HEK293 (cell line): ENCODE measurements around the gene RRP1.

Experiments used
- BCL11B ChIP-seq: fragments of 450-650 bp; formaldehyde crosslinking; IDR thresholded peaks from 2 replicates; pipeline ENCODE4 v1.5.1; 2016; ENCODE audit warnings: low read depth, missing biosample characterization, missing genetic modification characterization
- GLIS2 ChIP-seq: fragments of 450-650 bp; formaldehyde crosslinking; IDR thresholded peaks from 2 replicates; pipeline ENCODE4 v1.5.1; 2016; ENCODE audit warnings: missing biosample characterization, missing genetic modification characterization
- IKZF3 ChIP-seq: fragments of 450-650 bp; IDR thresholded peaks from 2 replicates; pipeline ENCODE4 v1.5.0; 2018; ENCODE audit warnings: missing biosample characterization, mild to moderate bottlenecking, missing genetic modification characterization, moderate library complexity
- KLF8 ChIP-seq: fragments of 450-650 bp; formaldehyde crosslinking; IDR thresholded peaks from 2 replicates; pipeline ENCODE4 v1.5.1; 2016; ENCODE audit warnings: missing biosample characterization, missing genetic modification characterization
- MZF1 ChIP-seq: fragments of 450-650 bp; formaldehyde crosslinking; IDR thresholded peaks from 2 replicates; pipeline ENCODE4 v1.5.1; 2017; ENCODE audit warnings: missing biosample characterization, missing genetic modification characterization, borderline replicate concordance
- REPIN1 ChIP-seq: fragments of 450-650 bp; formaldehyde crosslinking; IDR thresholded peaks from 2 replicates; pipeline ENCODE4 v1.5.1; 2017; ENCODE audit warnings: missing biosample characterization, missing genetic modification characterization, low read depth
- SETDB1 ChIP-seq: IDR thresholded peaks from one replicate; pipeline ENCODE4 v1.6.1; 2017; ENCODE audit warnings: mild to moderate bottlenecking, low read length, moderate library complexity, mixed read lengths; ENCODE audit not compliant: insufficient read length
- SP7 ChIP-seq: fragments of 450-650 bp; formaldehyde crosslinking; IDR thresholded peaks from 2 replicates; pipeline ENCODE4 v1.5.1; 2016; ENCODE audit warnings: missing biosample characterization, missing genetic modification characterization
- ZBTB8A ChIP-seq: fragments of 450-650 bp; formaldehyde crosslinking; IDR thresholded peaks from 2 replicates; pipeline ENCODE4 v1.5.1; 2016; ENCODE audit warnings: missing biosample characterization, missing genetic modification characterization
- ZNF133 ChIP-seq: fragments of 450-650 bp; formaldehyde crosslinking; IDR thresholded peaks from 2 replicates; pipeline ENCODE4 v1.5.1; 2016; ENCODE audit warnings: missing biosample characterization, missing genetic modification characterization
- ZNF184 ChIP-seq: fragments of 450-650 bp; IDR thresholded peaks from 2 replicates; pipeline ENCODE4 v1.5.1; 2018; ENCODE audit warnings: missing biosample characterization, mild to moderate bottlenecking, missing genetic modification characterization
- ZNF292 ChIP-seq: fragments of 450-650 bp; formaldehyde crosslinking; IDR thresholded peaks from 2 replicates; pipeline ENCODE4 v1.5.1; 2016; ENCODE audit warnings: low read depth, missing biosample characterization, missing genetic modification characterization, borderline replicate concordance
- ZNF335 ChIP-seq: fragments of 450-650 bp; formaldehyde crosslinking; conservative IDR thresholded peaks from 2 replicates; pipeline ENCODE4 v1.5.1; 2016; ENCODE audit warnings: missing biosample characterization, missing genetic modification characterization
- ZNF423 ChIP-seq: fragments of 450-650 bp; formaldehyde crosslinking; IDR thresholded peaks from 2 replicates; pipeline ENCODE4 v1.5.1; 2016; ENCODE audit warnings: missing biosample characterization, missing genetic modification characterization
- ZNF449 ChIP-seq: fragments of 450-650 bp; formaldehyde crosslinking; IDR thresholded peaks from 2 replicates; pipeline ENCODE4 v1.5.1; 2017; ENCODE audit warnings: missing biosample characterization, mild to moderate bottlenecking, missing genetic modification characterization, moderate library complexity
- ZNF623 ChIP-seq: fragments of 450-650 bp; formaldehyde crosslinking; IDR thresholded peaks from 2 replicates; pipeline ENCODE4 v1.5.1; 2016; ENCODE audit warnings: missing biosample characterization, missing genetic modification characterization
- ZNF629 ChIP-seq: fragments of 450-650 bp; formaldehyde crosslinking; IDR thresholded peaks from 2 replicates; pipeline ENCODE4 v1.5.1; 2017; ENCODE audit warnings: missing biosample characterization, missing genetic modification characterization
- ZNF701 ChIP-seq: fragments of 450-650 bp; formaldehyde crosslinking; IDR thresholded peaks from 2 replicates; pipeline ENCODE4 v1.5.1; 2016; ENCODE audit warnings: missing biosample characterization, missing genetic modification characterization
- ZNF776 ChIP-seq: fragments of 450-650 bp; formaldehyde crosslinking; IDR thresholded peaks from 2 replicates; pipeline ENCODE4 v1.5.0; 2017; ENCODE audit warnings: missing biosample characterization, missing genetic modification characterization, borderline replicate concordance
- ZNF792 ChIP-seq: fragments of 450-650 bp; formaldehyde crosslinking; IDR thresholded peaks from 2 replicates; pipeline ENCODE4 v1.5.1; 2016; ENCODE audit warnings: missing biosample characterization, missing genetic modification characterization
- ZSCAN30 ChIP-seq: fragments of 450-650 bp; IDR thresholded peaks from 2 replicates; pipeline ENCODE4 v1.5.1; 2018; ENCODE audit warnings: missing biosample characterization, mild to moderate bottlenecking, missing genetic modification characterization, moderate library complexity
- TF ChIP-seq, protein P1 (sequence below): fragments of 450-650 bp; formaldehyde crosslinking; IDR thresholded peaks from 2 replicates; pipeline ENCODE4 v1.5.1; 2016; ENCODE audit warnings: missing biosample characterization, missing genetic modification characterization
- TF ChIP-seq, protein P2 (sequence below): fragments of 450-650 bp; formaldehyde crosslinking; IDR thresholded peaks from 2 replicates; pipeline ENCODE4 v1.5.1; 2017; ENCODE audit warnings: missing biosample characterization, missing genetic modification characterization
- TF ChIP-seq, protein P3 (sequence below): sonication (generic); formaldehyde crosslinking; IDR thresholded peaks from 2 replicates; pipeline ENCODE4 v1.8.1; 2022; ENCODE audit warnings: mild to moderate bottlenecking, moderate library complexity, missing genetic modification reagents
- TF ChIP-seq, protein P4 (sequence below): fragments of 450-650 bp; formaldehyde crosslinking; IDR thresholded peaks from 2 replicates; pipeline ENCODE4 v1.5.1; 2016; ENCODE audit warnings: missing biosample characterization, missing genetic modification characterization
- TF ChIP-seq, protein P5 (sequence below): fragments of 450-650 bp; formaldehyde crosslinking; IDR thresholded peaks from 2 replicates; pipeline ENCODE4 v1.5.1; 2016; ENCODE audit warnings: missing biosample characterization, missing genetic modification characterization
- TF ChIP-seq, protein P6 (sequence below): fragments of 450-650 bp; formaldehyde crosslinking; IDR thresholded peaks from 2 replicates; pipeline ENCODE4 v1.5.1; 2016; ENCODE audit warnings: missing biosample characterization, missing genetic modification characterization

RRP1 gene

DNA sequence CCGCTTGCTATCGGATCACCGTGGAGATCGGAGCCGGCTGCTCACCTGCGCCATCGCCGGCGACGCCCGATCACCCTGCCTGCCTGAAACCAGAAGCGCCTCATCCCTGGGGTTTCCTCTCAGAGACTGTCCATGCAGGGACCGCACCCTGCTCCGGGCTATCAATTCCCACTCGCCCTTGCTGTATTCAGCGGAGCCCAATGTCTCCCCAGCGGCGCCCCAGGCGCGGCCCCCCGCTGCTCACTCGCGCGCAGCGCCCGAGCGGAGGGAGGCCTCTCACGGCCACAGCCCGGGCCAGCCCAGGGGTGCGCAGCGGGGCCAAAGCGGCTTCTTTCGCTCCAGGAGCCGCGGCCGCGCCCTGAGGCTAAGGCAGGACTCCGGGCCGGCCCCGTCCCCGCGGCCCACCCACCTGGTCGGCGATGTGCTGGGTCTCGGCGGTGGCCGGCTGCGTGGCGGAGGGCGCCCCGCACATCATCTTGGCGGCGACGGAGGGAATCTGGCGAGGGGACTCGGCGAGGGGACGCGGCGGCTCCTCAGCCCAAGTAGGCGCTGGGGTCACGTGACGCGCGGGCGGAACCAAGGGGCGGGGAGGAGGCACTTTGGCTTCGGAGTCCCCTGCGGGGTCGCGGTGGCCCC is 13.5 kb upstream of the RRP1 start, which contains the start of gene CSTB (continued):
- TF ChIP-seq, protein P1, sequence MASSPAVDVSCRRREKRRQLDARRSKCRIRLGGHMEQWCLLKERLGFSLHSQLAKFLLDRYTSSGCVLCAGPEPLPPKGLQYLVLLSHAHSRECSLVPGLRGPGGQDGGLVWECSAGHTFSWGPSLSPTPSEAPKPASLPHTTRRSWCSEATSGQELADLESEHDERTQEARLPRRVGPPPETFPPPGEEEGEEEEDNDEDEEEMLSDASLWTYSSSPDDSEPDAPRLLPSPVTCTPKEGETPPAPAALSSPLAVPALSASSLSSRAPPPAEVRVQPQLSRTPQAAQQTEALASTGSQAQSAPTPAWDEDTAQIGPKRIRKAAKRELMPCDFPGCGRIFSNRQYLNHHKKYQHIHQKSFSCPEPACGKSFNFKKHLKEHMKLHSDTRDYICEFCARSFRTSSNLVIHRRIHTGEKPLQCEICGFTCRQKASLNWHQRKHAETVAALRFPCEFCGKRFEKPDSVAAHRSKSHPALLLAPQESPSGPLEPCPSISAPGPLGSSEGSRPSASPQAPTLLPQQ (tag by site-specific recombination) = peak; percentile 87
- peak; percentile 90 for TF ChIP-seq ZNF423 (tag by site-specific recombination)
- no peak for TF ChIP-seq SETDB1
- peak; percentile 21; the same call in 1 of the 2 replicates for TF ChIP-seq IKZF3
- TF ChIP-seq BCL11B = no peak
- TF ChIP-seq, protein P2, sequence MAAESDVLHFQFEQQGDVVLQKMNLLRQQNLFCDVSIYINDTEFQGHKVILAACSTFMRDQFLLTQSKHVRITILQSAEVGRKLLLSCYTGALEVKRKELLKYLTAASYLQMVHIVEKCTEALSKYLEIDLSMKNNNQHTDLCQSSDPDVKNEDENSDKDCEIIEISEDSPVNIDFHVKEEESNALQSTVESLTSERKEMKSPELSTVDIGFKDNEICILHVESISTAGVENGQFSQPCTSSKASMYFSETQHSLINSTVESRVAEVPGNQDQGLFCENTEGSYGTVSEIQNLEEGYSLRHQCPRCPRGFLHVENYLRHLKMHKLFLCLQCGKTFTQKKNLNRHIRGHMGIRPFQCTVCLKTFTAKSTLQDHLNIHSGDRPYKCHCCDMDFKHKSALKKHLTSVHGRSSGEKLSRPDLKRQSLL (tag by site-specific recombination) = no peak
- TF ChIP-seq ZNF292 (tag by site-specific recombination) = 0 out of 2 replicates have a peak, but pooled peaks have one; percentile 39
- TF ChIP-seq ZNF623 = no peak
- no peak for TF ChIP-seq ZNF629 (tag by site-specific recombination)
- TF ChIP-seq, protein P3, sequence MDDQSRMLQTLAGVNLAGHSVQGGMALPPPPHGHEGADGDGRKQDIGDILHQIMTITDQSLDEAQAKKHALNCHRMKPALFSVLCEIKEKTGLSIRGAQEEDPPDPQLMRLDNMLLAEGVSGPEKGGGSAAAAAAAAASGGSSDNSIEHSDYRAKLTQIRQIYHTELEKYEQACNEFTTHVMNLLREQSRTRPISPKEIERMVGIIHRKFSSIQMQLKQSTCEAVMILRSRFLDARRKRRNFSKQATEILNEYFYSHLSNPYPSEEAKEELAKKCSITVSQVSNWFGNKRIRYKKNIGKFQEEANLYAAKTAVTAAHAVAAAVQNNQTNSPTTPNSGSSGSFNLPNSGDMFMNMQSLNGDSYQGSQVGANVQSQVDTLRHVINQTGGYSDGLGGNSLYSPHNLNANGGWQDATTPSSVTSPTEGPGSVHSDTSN (CRISPR knock-in tag) = peak; percentile 24; the same call in 1 of the 2 replicates
- peak; percentile 76 for TF ChIP-seq GLIS2 (tag by site-specific recombination)
- no peak for TF ChIP-seq REPIN1 (tag by site-specific recombination)
- TF ChIP-seq ZSCAN30 (tag by site-specific recombination) = peak; percentile 80
- TF ChIP-seq, protein P4, sequence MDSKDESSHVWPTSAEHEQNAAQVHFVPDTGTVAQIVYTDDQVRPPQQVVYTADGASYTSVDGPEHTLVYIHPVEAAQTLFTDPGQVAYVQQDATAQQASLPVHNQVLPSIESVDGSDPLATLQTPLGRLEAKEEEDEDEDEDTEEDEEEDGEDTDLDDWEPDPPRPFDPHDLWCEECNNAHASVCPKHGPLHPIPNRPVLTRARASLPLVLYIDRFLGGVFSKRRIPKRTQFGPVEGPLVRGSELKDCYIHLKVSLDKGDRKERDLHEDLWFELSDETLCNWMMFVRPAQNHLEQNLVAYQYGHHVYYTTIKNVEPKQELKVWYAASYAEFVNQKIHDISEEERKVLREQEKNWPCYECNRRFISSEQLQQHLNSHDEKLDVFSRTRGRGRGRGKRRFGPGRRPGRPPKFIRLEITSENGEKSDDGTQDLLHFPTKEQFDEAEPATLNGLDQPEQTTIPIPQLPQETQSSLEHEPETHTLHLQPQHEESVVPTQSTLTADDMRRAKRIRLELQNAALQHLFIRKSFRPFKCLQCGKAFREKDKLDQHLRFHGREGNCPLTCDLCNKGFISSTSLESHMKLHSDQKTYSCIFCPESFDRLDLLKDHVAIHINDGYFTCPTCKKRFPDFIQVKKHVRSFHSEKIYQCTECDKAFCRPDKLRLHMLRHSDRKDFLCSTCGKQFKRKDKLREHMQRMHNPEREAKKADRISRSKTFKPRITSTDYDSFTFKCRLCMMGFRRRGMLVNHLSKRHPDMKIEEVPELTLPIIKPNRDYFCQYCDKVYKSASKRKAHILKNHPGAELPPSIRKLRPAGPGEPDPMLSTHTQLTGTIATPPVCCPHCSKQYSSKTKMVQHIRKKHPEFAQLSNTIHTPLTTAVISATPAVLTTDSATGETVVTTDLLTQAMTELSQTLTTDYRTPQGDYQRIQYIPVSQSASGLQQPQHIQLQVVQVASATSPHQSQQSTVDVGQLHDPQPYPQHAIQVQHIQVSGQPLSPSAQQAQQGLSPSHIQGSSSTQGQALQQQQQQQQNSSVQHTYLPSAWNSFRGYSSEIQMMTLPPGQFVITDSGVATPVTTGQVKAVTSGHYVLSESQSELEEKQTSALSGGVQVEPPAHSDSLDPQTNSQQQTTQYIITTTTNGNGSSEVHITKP (tag by site-specific recombination) = no peak; the same call in none of the 2 replicates
- TF ChIP-seq, protein P5, sequence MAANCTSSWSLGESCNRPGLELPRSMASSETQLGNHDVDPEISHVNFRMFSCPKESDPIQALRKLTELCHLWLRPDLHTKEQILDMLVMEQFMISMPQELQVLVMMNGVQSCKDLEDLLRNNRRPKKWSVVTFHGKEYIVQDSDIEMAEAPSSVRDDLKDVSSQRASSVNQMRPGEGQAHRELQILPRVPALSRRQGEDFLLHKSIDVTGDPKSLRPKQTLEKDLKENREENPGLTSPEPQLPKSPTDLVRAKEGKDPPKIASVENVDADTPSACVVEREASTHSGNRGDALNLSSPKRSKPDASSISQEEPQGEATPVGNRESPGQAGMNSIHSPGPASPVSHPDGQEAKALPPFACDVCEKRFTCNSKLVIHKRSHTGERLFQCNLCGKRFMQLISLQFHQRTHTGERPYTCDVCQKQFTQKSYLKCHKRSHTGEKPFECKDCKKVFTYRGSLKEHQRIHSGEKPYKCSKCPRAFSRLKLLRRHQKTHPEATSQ (tag by site-specific recombination) = peak; percentile 50; the same call in 1 of the 2 replicates
- peak; percentile 61 for TF ChIP-seq ZNF335 (tag by site-specific recombination)
- no peak; the same call in 1 of the 2 replicates for TF ChIP-seq MZF1
- TF ChIP-seq ZNF184 (tag by site-specific recombination) = peak; percentile 73; the same call in 1 of the 2 replicates
- TF ChIP-seq ZNF133 (tag by site-specific recombination) = no peak
- peak; percentile 38 for TF ChIP-seq KLF8
- 0 out of 2 replicates have a peak, but pooled peaks have one; percentile 18 for TF ChIP-seq ZNF449 (tag by site-specific recombination)
- TF ChIP-seq, protein P6, sequence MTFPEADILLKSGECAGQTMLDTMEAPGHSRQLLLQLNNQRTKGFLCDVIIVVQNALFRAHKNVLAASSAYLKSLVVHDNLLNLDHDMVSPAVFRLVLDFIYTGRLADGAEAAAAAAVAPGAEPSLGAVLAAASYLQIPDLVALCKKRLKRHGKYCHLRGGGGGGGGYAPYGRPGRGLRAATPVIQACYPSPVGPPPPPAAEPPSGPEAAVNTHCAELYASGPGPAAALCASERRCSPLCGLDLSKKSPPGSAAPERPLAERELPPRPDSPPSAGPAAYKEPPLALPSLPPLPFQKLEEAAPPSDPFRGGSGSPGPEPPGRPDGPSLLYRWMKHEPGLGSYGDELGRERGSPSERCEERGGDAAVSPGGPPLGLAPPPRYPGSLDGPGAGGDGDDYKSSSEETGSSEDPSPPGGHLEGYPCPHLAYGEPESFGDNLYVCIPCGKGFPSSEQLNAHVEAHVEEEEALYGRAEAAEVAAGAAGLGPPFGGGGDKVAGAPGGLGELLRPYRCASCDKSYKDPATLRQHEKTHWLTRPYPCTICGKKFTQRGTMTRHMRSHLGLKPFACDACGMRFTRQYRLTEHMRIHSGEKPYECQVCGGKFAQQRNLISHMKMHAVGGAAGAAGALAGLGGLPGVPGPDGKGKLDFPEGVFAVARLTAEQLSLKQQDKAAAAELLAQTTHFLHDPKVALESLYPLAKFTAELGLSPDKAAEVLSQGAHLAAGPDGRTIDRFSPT (tag by site-specific recombination) = no peak
- TF ChIP-seq ZNF792 (tag by site-specific recombination) = no peak
- TF ChIP-seq ZNF776 (tag by site-specific recombination) = no peak
- TF ChIP-seq ZBTB8A (tag by site-specific recombination) = peak; percentile 97
- no peak for TF ChIP-seq ZNF701 (tag by site-specific recombination)
- TF ChIP-seq SP7 (tag by site-specific recombination) = 0 out of 2 replicates have a peak, but pooled peaks have one; percentile 38
